GM18511 (cell line): ENCODE results near the gene AK8.

Experiments
- ATAC-seq: cut with Tn5 transposase; IDR thresholded peaks from one replicate; pipeline ENCODE4 v1.9.1; 2021; ENCODE audit warnings: mild to moderate bottlenecking, moderate library complexity; ENCODE audit not compliant: unreplicated experiment

The AK8 gene

GRCh38 chr9:132745756-132746709 lies 132.1 kb downstream of the AK8 start:
- no peak for ATAC-seq

GRCh38 chr9:132744881-132745755 lies 133.0 kb downstream of the AK8 start:
- ATAC-seq = no peak

- no peak for ATAC-seq
These were observed 134.1 kb downstream of the AK8 start for GRCh38 chr9:132743931-132744479.

DNA sequence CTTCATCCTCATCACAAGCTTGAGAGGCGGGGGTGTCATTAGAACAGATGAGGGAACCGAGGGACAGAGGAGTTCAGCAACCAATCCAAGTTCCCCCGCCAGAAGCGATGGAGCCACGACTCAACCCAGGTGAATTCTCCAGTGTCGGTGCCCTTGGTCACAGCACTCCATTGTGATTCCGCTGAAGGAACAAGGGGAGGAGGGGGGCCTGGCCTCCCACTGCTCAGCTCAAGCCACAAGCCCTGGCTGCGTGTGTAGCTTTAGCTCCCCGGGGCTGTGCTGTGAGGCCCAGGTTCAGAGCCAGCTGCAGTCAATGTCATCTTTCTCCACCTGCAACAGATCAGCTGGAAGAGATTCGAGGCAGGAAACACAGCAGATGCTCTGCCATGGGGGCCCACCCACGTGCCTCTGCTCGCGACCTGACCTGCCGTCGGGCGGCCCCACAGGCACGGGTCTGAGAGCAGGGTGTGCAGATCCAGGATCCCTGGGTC lies 135.2 kb downstream of the AK8 start:
- ATAC-seq = no peak

DNA sequence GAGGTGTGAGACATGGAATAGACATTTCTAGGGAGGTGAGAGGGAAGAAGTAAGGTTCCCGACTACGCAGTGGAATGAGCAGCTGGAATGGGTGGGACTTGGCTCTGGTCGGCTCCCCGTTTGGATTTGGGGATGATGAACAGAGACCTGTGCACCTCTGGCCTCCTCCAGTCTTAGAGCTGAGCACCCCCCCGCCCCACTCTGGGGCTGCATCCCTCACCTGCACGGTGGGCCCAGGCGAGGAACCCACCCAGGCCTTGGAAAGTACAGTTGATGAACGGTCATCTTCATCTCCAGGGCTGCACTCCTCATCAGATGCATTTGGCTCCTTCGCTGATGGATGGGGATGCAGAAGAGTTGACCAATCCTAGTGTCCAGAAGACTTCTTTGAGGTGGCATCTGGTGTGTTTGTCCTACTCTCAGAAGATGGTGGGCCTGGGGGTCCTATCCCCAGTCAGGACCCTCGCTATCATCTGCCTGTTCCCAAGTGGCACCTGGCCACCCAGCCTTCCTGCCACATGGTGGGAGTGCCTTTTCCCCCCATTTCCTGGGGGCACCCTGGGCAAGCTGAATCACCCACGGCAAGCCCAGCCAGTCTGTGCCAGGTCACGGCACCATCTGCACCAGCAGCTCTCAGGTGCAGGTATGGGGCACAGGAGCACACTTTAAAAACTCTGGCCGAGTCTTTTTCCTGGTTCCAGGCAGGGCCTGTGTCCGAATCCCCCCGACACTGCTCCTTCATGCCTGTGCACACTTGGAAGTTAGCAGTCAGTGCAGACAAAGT lies 137.4 kb downstream of the AK8 start:
- ATAC-seq = no peak

DNA sequence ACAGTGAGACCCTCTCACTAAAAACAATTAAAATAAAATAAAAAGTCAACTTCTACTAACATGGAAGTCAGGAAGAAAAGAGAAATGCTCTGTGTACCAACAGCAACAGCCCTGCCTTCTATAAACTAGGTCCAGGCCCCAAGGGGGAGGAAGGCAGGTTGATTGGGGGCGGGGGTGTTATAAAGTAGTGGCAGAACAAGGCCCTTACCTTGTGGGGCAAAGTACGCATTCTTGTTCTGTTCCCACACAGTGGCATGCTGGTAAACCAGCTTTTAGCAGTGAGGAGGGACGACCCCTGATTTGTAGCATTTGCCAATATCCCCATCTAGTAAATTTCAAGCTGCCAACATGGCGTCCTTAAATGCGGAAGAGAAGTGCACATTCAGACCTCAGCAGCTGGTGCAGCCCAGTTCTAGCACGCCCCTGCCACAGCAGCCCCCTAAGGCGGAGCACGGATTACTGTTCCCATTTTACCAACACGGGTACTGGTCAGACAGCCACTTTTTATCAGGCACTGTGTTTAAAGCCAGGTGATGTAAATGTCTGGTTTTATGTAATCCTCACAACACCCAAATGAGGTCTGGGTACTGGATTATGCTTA lies 138.3 kb downstream of the AK8 start:
- no peak for ATAC-seq

- ATAC-seq = no peak
These were observed 144.7 kb downstream of the AK8 start for GRCh38 chr9:132733260-132733815.

DNA sequence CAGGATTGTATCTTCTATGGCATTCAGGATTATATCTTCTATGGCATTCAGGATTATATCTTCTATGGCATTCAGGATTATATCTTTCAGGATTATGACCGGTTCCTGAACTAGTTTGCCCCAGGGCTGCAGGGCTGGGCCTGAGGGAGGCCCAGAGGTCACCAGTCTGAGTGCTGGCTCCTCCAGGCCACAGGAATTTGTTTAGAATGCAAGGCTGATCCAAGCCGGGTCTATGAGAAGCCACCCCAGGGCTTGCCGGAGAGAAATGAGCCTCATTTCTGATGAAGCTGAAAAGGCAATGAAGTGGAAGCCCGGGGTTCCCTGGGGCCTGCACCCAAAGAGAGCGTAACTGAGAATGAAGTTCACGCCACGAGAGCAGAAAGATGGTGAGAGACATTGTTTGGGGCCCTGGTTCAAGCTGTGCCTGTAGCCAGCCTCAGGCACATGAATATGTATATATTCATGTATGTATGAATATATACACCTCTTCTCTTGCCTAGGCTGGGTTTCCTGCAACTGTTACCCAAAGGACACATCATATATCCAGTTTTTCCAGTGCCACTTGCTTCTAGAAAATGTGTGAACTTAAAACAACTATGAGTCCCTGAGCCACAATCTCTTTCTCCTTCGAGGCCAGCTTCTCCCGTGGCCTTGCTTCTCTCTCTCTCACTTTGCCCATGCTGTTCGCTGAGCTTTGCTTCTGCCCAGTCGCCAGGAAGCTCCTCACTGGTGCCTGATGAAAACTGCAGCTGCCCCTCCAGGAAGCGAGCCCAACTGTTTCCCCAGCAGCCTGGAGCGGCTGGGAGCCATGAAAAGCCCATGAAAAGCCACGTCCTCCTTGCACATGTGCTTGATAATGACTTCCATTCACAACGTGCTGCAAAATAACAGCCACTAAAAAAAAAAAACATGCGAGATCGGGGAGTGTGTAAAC lies 145.5 kb downstream of the AK8 start:
- no peak for ATAC-seq

- ATAC-seq = no peak
These were observed 146.9 kb downstream of the AK8 start for GRCh38 chr9:132731230-132731629.

- ATAC-seq = no peak
These were observed 147.7 kb downstream of the AK8 start for GRCh38 chr9:132730054-132731033.

- ATAC-seq = no peak
These were observed 148.7 kb downstream of the AK8 start for GRCh38 chr9:132729235-132729890.

- ATAC-seq = no peak
These were observed 149.6 kb downstream of the AK8 start for GRCh38 chr9:132728497-132728896.

DNA sequence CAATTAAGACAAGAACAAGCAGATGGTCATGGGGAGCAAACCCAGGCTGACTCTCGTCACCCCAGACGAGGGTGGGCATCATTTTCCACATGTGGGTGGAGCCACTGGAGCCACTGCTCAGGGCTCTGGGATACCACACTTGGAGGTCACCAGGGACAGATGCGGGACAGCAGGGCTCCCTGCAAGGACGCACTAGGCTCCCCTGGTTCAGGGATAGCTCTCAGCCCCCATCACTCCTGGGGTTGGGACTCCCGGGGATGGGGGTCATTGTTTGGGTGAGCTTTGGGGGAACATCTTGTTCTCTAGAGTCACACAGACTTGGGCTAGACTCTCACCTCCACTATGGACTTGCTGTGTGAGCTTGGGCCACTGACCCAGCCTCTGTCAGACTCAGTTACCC lies 150.0 kb downstream of the AK8 start:
- no peak for ATAC-seq

- no peak for ATAC-seq
These were observed 151.4 kb downstream of the AK8 start for GRCh38 chr9:132726576-132727130.

GRCh38 chr9:132725306-132725705 lies 152.8 kb downstream of the AK8 start:
- ATAC-seq = no peak

DNA sequence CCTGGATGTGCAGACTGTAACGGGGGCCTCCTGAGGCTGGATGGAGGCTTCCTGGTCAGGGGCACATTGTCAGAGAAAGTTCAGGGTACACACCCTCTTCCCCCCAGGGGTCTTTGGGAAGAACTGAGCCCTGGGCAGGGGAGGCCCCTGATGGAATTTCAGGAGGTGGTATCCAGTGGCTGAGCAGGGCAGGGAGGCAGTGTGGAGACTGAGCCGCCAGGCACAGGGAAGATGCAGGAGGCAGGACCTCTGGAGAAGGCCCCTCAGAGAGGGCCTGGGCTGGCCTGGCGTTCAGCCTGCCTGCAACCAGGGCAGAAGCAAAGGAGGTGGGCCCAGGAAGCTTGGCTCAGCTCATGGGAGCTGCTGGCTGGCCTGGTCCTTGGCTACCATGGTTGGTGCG lies 154.3 kb downstream of the AK8 start:
- no peak for ATAC-seq
